Activated T-helper 1 cell treated with anti-CD3 and anti-CD28 coated beads, Interleukin-12 subunit alpha, Interleukin-12 subunit beta, Interleukin-2, Interleukin-4 antibody, amounts not matched to agents 30 ng/mL and 10 ng/mL and 1 ng/mL, durations not matched to agents 14 hours and 24 hours and 36 hours (primary cell): ENCODE data around the gene C20orf144. TPM values are rescaled to one million over a fixed set of nuclear protein-coding genes. Genes with fewer than 3 reads are reported as not detected.
"Not testable (repeated sequence)": the region's sequence is repeated elsewhere in the genome, so short reads cannot be mapped to it uniquely, and the experiment has no call there.

Source experiments
- DNase-seq: peaks from one replicate; pipeline ENCODE4 v3.0.0; 2021; ENCODE audit warnings: low spot score
- H3K27ac Mint-ChIP-seq: one replicate; pipeline ENCODE4 v1.8.0; 2021; ENCODE audit warnings: mild to moderate bottlenecking, mixed read lengths
- H3K27me3 Mint-ChIP-seq: one replicate; pipeline ENCODE4 v1.8.0; 2022; ENCODE audit warnings: mild to moderate bottlenecking, moderate library complexity, mixed read lengths; ENCODE audit not compliant: insufficient read depth
- H3K36me3 Mint-ChIP-seq: one replicate; pipeline ENCODE4 v1.8.0; 2021; ENCODE audit warnings: low read depth, mixed read lengths
- H3K4me1 Mint-ChIP-seq: one replicate; pipeline ENCODE4 v1.8.0; 2021; ENCODE audit warnings: low read depth, mixed read lengths
- H3K4me3 Mint-ChIP-seq: one replicate; pipeline ENCODE4 v1.8.0; 2021; ENCODE audit warnings: mild to moderate bottlenecking, moderate library complexity, mixed read lengths
- H3K9me3 Mint-ChIP-seq: one replicate; pipeline ENCODE4 v1.8.0; 2021; ENCODE audit warnings: mixed read lengths
- intact Hi-C: fragments of 100-400 bp; cut with micrococcal nuclease; formaldehyde crosslinking; loops from one replicate; pipeline ENCODE4 v1.15.1; 2024
- total RNA-seq: library from RNA; stranded (reverse); gene quantifications from 2 replicates; pipeline ENCODE4 v1.2.3, GENCODE V29; 2022

The C20orf144 gene
- total RNA-seq, 1 donor from 2014 or later = 0.29 TPM

DNA sequence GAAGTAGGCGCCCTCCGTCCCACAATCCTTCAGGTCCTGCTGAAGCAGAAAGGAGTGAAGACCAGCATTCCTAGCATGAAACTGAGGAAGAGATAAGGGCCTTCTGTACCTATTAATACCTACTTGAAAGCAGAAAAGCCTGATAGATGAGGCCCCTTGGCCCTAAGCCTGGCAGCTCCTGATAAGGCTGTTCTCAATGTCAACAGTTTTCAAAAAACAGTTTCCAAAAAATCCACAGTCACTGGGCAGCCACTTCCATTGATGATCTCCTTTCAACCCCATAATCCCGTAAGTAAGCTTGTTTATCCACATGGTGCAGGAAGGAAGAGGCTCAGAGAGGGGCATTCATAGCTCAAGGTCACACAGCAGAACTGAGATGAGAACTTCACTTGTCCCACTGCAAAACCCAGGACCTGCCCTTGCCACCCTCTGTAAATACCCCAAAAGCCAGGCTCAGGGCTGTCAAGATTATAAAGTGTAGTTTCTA is 26.9 kb downstream of the C20orf144 start:
- Mint-ChIP-seq H3K4me3 (no peak overlapping the region), H3K36me3 (peaks cover 4% of the 10 kb centered on the region), H3K4me1 (peaks cover 60% of the 10 kb centered on the region), H3K9me3 (no peaks in the 10 kb centered on the region), H3K27ac (peak overlapping the region; percentile 10), H3K27me3 (no peaks in the 10 kb centered on the region)
- intact Hi-C loops = loop anchor here (5.0 kb wide), 2 partner anchors 123 to 303 kb away; partner anchors contain the start of genes CHMP4B and RALY
- no peak for DNase-seq

DNA sequence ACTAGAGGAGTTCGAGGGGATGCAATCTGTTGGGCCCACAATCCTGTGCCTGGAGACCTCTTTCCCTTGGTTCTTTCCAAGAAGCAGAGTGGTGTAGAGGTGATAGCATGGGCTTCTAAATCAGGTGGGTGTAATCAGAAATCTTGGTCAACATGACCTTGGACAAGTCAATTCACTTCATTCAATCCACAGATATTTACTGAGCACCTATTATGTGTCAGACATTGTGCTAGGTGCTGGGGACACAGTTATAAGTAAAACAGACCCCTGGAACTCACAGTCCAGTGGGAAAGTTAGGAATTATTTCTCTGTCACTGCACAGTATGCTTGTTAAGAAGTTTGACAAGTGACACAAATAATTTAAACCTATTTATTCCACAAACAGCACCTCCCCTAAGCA is 27.4 kb downstream of the C20orf144 start:
- no peak for DNase-seq
- Mint-ChIP-seq H3K4me1 (peaks cover 57% of the 10 kb centered on the region), H3K9me3 (no peaks in the 10 kb centered on the region), H3K27ac (peak overlapping the region; percentile 85), H3K36me3 (peaks cover 4% of the 10 kb centered on the region), H3K4me3 (peak overlapping the region; percentile 50), H3K27me3 (no peaks in the 10 kb centered on the region)
- intact Hi-C loops = loop anchor here (5.0 kb wide), 2 partner anchors 123 to 303 kb away; partner anchors contain the start of genes CHMP4B and RALY

DNA sequence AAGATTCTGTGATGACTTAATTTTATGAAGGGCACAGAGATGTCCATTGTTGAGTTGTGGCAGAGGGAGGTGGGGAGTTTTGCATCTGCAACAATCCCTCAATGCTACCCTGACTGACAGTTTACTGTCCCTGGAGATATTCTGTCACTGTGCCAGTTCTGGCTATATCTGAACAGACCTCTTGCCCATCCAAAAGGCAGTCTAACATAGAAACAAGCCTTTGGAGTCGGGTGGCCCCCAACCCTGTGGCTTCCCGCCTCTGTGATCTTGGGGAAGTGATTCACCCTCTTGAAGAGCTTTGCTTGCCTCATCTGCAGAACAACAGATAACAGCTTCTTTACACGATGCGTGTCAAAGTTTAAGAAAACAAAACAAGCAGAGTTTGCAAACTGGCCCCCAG is 27.8 kb downstream of the C20orf144 start:
- Mint-ChIP-seq H3K4me1 (peaks cover 52% of the 10 kb centered on the region), H3K27me3 (no peaks in the 10 kb centered on the region), H3K27ac (peak overlapping the region; percentile 85), H3K36me3 (peaks cover under 1% of the 10 kb centered on the region), H3K4me3 (peak overlapping the region; percentile 50), H3K9me3 (no peaks in the 10 kb centered on the region)
- intact Hi-C loops = loop anchor here (1.0 to 5.0 kb wide), 4 partner anchors 30 to 302 kb away; partner anchors contain the start of genes CHMP4B, PXMP4, RALY and ZNF341
- peak; percentile 50 for DNase-seq

DNA sequence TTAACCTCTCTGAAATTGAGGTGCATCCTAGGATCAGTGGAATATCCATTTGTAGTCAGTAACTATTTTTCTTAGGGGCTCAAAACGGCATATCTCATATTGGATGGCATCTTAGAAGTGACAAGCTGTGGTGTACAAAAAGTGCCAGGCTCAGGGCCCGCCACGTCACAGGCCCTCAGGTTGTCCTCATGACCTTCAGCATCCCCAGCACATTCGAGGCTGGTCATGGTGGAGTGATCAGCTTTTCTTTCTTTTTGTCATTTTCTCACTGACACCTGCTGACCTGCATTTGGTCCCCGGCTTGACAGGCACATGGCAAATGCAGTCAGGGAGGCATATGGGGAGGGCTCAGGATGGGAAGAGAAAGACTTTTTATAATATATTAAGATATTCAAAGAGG is 31.2 kb downstream of the C20orf144 start:
- H3K36me3 Mint-ChIP-seq = no peaks in the 10 kb centered on the region
- intact Hi-C loops = no loop called here
- H3K4me3 Mint-ChIP-seq = no peak overlapping the region
- DNase-seq = no peak
- H3K27me3 Mint-ChIP-seq = no peaks in the 10 kb centered on the region
- no peaks in the 10 kb centered on the region for H3K9me3 Mint-ChIP-seq
- H3K4me1 Mint-ChIP-seq = peaks cover 30% of the 10 kb centered on the region
- no peak overlapping the region for H3K27ac Mint-ChIP-seq

DNA sequence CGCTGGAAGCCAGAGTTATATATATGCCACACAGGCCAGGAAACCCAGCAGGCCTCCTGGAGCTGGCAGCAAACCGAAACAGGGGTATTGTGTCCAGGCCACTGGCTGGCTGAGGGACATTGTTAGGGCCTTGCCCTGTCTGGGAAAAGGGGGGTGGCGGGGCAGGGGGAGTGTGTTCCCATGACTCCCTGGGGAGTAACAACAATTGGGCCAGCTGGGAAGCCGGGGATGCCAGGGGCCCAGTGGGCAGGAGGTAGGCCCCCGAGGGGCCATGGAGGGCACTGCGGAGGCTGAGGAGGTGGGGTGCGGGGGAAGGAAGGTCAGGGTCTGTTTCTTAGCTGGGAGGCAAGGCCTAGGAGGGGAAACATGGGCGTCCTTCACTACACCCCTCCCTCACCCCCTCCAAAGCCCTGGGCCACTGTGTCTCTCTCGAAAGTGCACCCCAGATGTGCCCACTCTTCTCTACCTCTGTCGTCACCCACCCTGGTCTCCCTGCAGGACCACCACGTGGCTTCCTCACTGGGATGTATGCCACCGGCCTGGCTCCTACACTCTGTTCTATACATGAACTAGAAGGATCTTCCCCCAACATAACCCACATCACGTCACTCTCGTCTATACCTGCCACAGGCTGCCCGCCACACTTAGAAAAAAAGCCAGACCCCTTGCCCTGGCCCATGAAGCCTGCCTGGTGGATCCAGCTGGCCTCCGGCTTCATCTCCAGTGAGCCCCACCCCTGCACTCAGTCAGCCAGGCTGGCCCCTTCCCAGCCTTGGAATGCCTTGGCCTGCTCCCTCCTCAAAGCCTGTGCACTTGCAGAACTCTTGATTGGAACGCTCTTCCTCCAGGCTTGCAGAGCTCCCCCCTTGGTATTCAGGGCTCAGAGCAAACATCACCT is 31.9 kb downstream of the C20orf144 start:
- Mint-ChIP-seq H3K27me3 (no peaks in the 10 kb centered on the region), H3K36me3 (no peaks in the 10 kb centered on the region), H3K27ac (no peak overlapping the region), H3K9me3 (no peaks in the 10 kb centered on the region), H3K4me3 (no peak overlapping the region), H3K4me1 (peaks cover 23% of the 10 kb centered on the region)
- intact Hi-C loops = no loop called here
- no peak for DNase-seq

DNA sequence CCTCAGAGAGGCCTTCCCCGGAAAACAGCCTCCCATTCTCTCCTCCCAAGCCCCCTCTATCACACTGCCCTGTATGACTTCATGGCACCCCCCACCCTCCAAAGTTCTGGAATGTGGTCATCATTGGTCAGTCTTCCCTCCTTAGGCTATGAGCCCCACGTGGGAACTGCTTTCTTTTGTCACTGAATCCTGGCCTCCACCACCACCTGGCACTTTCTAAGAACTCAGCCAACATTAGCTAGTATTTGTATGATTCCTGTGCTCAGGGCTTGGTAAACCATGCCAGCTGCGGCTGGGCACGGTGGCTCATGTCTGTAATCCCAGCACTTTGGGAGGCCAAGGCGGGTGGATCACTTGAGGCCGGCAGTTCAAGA is 32.5 kb downstream of the C20orf144 start:
- Mint-ChIP-seq H3K4me3 (no peak overlapping the region), H3K9me3 (no peaks in the 10 kb centered on the region), H3K36me3 (no peaks in the 10 kb centered on the region), H3K27ac (no peak overlapping the region), H3K4me1 (peaks cover 16% of the 10 kb centered on the region), H3K27me3 (no peaks in the 10 kb centered on the region)
- no peak for DNase-seq
- intact Hi-C loops = no loop called here

DNA sequence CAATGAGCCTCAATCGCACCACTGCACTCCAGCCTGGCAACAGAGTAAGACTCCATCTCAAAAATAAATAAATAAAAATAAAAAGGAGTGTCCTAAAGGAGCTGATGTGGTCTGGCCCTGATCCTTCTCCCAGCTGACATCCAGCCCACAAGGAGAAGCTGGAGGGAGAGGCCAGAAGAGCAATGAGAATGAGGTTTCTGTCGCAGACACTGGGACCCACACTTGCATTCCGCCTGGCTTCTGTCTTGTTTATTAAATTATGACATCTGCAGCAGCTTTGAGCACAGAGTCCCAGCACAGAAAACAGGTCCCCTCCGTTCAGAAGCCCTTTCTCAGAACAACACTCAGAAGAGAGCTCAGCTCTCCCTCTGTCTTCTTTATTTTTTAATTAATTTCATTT is 34.3 kb downstream of the C20orf144 start:
- Mint-ChIP-seq H3K36me3 (no peaks in the 10 kb centered on the region), H3K27me3 (no peaks in the 10 kb centered on the region), H3K27ac (no peak overlapping the region), H3K4me3 (no peak overlapping the region), H3K4me1 (peaks cover 3% of the 10 kb centered on the region), H3K9me3 (no peaks in the 10 kb centered on the region)
- no peak for DNase-seq
- intact Hi-C loops = no loop called here

DNA sequence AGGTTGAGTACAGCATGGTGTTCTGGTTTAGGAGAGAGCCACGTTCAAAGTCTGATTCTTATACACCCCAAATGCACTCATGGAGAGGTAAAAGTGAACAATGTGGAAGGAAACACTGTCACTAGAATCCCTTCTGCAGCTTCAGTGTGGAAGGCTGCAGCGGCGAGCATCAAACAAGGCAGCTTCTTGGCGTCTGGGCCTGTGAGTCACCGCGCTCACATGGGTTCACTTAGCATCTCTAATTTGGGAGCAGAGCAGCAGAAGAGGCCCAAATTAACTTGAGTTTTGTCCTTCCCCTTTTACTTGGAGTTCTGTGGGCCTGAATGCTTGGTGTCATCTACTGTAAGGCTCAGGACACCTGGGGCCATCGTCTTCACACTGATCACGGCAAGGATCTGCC is 35.0 kb downstream of the C20orf144 start:
- intact Hi-C loops = no loop called here
- Mint-ChIP-seq H3K36me3 (no peaks in the 10 kb centered on the region), H3K4me3 (no peak overlapping the region), H3K27ac (no peak overlapping the region), H3K27me3 (no peaks in the 10 kb centered on the region), H3K4me1 (no peaks in the 10 kb centered on the region), H3K9me3 (peaks cover 3% of the 10 kb centered on the region)
- DNase-seq = no peak

DNA sequence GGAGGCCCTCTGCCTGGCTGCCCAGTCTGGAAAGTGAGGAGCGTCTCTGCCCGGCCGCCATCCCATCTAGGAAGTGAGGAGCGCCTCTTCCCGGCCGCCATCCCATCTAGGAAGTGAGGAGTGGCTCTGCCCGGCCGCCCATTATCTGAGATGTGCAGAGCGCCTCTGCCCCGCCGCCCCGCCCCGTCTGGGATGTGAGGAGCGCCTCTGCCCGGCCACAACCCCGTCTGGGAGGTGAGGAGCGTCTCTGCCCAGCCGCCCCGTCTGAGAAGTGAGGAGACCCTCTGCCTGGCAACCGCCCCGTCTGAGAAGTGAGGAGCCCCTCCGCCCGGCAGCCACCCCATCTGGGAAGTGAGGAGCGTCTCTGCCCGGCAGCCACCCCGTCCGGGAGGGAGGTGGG is 36.8 kb downstream of the C20orf144 start:
- H3K27me3 Mint-ChIP-seq, H3K36me3 Mint-ChIP-seq, H3K27ac Mint-ChIP-seq, intact Hi-C loops, H3K9me3 Mint-ChIP-seq, H3K4me1 Mint-ChIP-seq, H3K4me3 Mint-ChIP-seq, DNase-seq: not testable (repeated sequence)

DNA sequence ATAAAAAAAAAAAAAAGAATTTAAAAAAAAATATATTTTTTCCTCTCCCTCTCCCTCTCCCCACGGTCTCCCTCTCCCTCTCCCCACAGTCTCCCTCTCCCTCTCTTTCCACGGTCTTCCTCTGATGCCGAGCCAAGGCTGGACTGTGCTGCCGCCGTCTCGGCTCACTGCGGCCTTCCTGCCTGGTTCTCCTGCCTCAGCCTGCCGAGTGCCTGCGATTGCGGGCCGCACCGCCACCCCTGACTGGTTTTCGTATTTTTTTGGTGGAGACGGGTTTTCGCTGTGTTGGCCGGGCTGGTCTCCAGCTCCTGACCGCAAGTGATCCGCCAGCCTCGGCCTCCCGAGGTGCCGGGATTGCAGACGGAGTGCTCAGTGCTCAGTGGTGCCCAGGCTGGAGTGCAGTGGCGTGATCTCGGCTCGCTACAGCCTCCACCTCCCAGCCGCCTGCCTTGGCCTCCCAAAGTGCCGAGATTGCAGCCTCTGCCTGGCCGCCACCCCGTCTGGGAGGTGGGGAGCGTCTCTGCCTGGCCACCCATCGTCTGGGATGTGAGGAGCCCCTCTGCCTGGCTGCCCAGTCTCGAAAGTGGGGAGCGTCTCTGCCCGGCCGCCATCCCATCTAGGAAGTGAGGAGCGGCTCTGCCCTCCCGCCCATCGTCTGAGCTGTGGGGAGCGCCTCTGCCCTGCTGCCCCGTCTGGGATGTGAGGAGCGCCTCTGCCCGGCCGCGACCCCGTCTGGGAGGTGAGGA is 38.7 kb downstream of the C20orf144 start:
- intact Hi-C loops = not testable (repeated sequence)

DNA sequence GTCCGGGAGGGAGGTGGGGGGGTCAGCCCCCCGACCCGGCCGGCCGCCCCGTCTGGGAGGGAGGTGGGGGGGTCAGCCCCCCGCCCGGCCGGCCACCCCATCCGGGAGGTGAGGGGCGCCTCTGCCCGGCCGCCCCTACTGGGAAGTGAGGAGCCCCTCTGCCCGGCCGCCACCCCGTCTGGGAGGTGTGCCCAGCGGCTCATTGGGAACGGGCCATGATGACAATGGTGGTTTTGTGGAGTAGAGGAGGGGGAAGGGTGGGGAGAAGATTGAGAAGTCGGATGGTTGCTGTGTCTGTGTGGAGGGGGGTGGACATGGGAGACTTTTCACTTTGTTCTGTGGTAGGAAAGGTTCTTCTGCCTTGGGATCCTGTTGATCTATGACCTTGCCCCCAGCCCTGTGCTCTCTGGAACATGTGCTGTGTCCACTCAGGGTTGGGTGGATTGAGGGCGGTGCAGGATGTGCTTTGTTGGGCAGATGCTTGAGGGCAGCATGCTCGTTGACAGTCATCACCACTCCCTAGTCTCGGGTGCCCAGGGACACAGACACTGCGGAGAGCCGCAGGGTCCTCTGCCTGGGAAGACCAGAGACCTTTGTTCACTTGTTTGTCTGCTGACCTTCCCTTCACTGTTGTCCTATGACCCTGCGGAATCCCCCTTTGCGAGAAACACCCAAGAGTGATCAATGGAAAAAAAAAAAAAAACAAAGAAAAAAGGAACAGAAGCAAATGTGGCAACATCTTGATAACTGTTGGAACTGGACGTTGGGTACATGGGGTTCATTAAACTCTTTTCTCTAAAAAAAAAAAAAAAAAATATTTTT is 39.7 kb downstream of the C20orf144 start:
- peaks cover 3% of the 10 kb centered on the region for H3K9me3 Mint-ChIP-seq
- intact Hi-C loops = no loop called here
- no peak for DNase-seq
- no peak overlapping the region for H3K27ac Mint-ChIP-seq
- H3K4me1 Mint-ChIP-seq = no peaks in the 10 kb centered on the region
- H3K36me3 Mint-ChIP-seq = peaks cover 3% of the 10 kb centered on the region
- H3K4me3 Mint-ChIP-seq = no peak overlapping the region
- H3K27me3 Mint-ChIP-seq = no peaks in the 10 kb centered on the region

More for the DNA sequence above, 38.7 kb downstream of the C20orf144 start:
- H3K9me3 Mint-ChIP-seq, H3K4me3 Mint-ChIP-seq, DNase-seq, H3K4me1 Mint-ChIP-seq, H3K36me3 Mint-ChIP-seq, H3K27me3 Mint-ChIP-seq, H3K27ac Mint-ChIP-seq: not testable (repeated sequence)

DNA sequence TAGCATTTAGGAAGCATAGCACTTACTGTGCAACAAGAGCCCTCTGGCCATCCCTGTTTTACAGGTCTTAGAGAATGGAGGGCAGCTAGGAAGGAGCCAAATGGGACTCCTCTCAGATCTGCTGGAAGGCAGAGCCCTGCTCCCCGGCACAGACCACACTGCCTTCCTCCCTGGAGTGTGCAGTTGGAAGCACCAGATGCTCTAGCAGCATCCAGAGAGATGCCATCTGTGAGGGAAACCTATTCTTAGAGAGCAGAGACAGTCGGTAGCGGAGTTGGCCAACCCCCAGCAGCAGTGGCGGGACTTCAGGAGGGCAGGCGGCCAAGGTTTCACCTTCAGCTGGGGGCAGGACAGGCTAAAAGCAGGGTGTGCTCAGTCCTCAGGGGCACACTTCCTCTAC is 40.7 kb downstream of the C20orf144 start:
- H3K36me3 Mint-ChIP-seq = peaks cover 3% of the 10 kb centered on the region
- H3K27ac Mint-ChIP-seq = no peak overlapping the region

More for the DNA sequence above, 40.7 kb downstream of the C20orf144 start:
- no peak for DNase-seq
- Mint-ChIP-seq H3K9me3 (peaks cover 3% of the 10 kb centered on the region), H3K4me3 (no peak overlapping the region), H3K4me1 (no peaks in the 10 kb centered on the region), H3K27me3 (no peaks in the 10 kb centered on the region)
- intact Hi-C loops = no loop called here
